K562 (cell line): ENCODE results near the gene DNAL4. TPM values are rescaled to one million over a fixed set of nuclear protein-coding genes. Genes with fewer than 3 reads are reported as not detected.
A peak's percentile ranks its signal among the peaks of the same experiment; 100 is the strongest.

Experiments
- FOS ChIP-seq: IDR thresholded peaks from 3 replicates; pipeline ENCODE4 v1.6.1; 2011; ENCODE audit not compliant: insufficient read length; ENCODE audit errors: extremely low read depth
- KDM1A ChIP-seq, 2 experiments: fragments of 450-650 bp; IDR thresholded peaks; 2 replicates each; pipeline ENCODE4 v1.6.1; 2016; ENCODE audit warnings: mild to moderate bottlenecking in 2 of 2
- PYGO2 ChIP-seq: fragments of 450-650 bp; IDR thresholded peaks from 2 replicates; pipeline ENCODE4 v1.6.1; 2016; ENCODE audit warnings: mild to moderate bottlenecking, missing genetic modification characterization, moderate library complexity, missing compliant biosample characterization
- SFPQ ChIP-seq: fragments of 200-400 bp; formaldehyde crosslinking; IDR thresholded peaks from 2 replicates; pipeline ENCODE4 v1.6.1; 2017; ENCODE audit warnings: mild to moderate bottlenecking, low read depth, low read length, moderate library complexity
- TFE3 ChIP-seq: fragments of 450-650 bp; formaldehyde crosslinking; IDR thresholded peaks from 2 replicates; pipeline ENCODE4 v1.4.0; 2020; ENCODE audit warnings: mild to moderate bottlenecking, mixed read lengths
- ZNF41 ChIP-seq: fragments of 250-450 bp; sonication (Bioruptor Pico); conservative IDR thresholded peaks from 2 replicates; pipeline ENCODE4 v1.4.0; 2020; ENCODE audit warnings: mild to moderate bottlenecking
- polyA plus RNA-seq, 8 experiments: library from polyadenylated mRNA; depleted of rRNA in 4 of 8; stranded (reverse) in 5 of 8; unstranded in 3 of 8; fragments of >200 nt; fragmentation: Nextera tagmentation in 2 of 8; fragmentation: Illumina TruSeq in 1 of 8; extraction: Ambion mirVana in 2 of 8; extraction: Trizol in 1 of 8; gene quantifications; 2 replicates each; pipeline versions ENCODE4 v1.2.1 to v1.2.3, GENCODE V29; 2011 to 2014; ENCODE audit warnings: inconsistent platforms in 1 of 8, missing spikeins in 1 of 8
- total RNA-seq, 7 experiments: library from RNA; depleted of rRNA in 6 of 7; stranded (reverse); fragments of >200 nt in 6 of 7; fragmentation: Illumina TruSeq in 2 of 7; extraction: Trizol in 2 of 7; gene quantifications; 2 replicates each; pipeline versions ENCODE4 v1.2.1 to v1.2.3, GENCODE V29; 2011 to 2021; ENCODE audit warnings: low replicate concordance in 1 of 7
- TF ChIP-seq, protein P1 (sequence below): fragments of 450-650 bp; formaldehyde crosslinking; IDR thresholded peaks from 2 replicates; pipeline ENCODE4 v1.4.0; 2022; ENCODE audit warnings: missing genetic modification characterization
- TF ChIP-seq, protein P2 (sequence below): sonication (generic); formaldehyde crosslinking; IDR thresholded peaks from 2 replicates; pipeline ENCODE4 v1.8.0; 2022; ENCODE audit warnings: missing genetic modification reagents, mild to moderate bottlenecking, borderline replicate concordance
- TF ChIP-seq, protein P3 (sequence below): sonication (generic); formaldehyde crosslinking; IDR thresholded peaks from 2 replicates; pipeline ENCODE4 v1.8.0; 2022; ENCODE audit warnings: missing genetic modification reagents, mild to moderate bottlenecking, moderate library complexity, borderline replicate concordance
- TF ChIP-seq, protein P4 (sequence below): sonication (generic); formaldehyde crosslinking; IDR thresholded peaks from 2 replicates; pipeline ENCODE4 v1.8.0; 2023; ENCODE audit warnings: mild to moderate bottlenecking, missing genetic modification reagents

Gene DNAL4
- total and polyA plus RNA-seq, 9 of the 15 experiments (the other 6 are each of a cell fraction or from before 2014, with no cell fraction given) = 0.20 to 9.4 (median 5.2) TPM

DNA sequence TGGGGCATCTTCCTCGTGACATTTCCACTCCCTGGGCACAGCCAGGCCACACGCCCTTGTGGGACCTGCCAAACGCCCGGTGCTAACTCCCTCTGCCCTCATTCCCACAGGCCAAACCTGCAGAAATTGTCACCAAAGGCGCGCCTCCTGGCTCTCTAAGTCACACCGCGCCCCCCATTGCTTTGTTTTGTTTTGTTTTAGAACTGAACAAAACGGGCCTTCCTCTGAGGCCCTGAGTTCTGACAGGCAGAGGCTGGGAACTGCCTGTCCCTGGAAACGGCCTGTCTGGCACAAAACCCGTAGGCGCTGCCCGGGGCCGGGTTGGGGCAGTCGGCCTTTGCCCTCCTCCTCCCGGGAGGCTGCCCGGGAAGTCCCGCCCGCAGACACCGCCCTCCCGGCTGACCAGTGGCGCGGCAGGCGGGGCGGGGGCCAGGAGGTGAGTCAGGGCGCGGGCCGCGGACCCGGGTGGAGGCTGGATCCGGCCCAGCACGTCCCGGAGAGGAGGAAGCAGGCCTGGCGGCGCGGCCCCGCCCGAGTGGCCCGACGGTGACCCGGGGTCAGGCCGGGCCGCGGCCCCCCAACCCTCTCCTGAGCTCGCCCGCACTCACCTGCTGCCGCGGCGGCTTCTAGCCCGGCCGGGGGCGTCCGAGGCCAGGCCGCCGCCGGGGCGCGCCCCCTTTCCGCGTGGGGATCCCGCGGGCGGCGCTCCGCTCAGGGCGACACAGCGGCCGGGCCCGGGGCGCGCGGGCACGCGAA is 38.6 kb downstream of the DNAL4 start (continued):
- no peak for TF ChIP-seq ZNF41
- TF ChIP-seq SFPQ = no peak
- TF ChIP-seq TFE3 (CRISPR knock-in tag) = no peak
- TF ChIP-seq PYGO2 = no peak
- TF ChIP-seq, protein P1, sequence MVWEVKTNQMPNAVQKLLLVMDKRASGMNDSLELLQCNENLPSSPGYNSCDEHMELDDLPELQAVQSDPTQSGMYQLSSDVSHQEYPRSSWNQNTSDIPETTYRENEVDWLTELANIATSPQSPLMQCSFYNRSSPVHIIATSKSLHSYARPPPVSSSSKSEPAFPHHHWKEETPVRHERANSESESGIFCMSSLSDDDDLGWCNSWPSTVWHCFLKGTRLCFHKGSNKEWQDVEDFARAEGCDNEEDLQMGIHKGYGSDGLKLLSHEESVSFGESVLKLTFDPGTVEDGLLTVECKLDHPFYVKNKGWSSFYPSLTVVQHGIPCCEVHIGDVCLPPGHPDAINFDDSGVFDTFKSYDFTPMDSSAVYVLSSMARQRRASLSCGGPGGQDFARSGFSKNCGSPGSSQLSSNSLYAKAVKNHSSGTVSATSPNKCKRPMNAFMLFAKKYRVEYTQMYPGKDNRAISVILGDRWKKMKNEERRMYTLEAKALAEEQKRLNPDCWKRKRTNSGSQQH (CRISPR knock-in tag) = no peak
- TF ChIP-seq, protein P2, sequence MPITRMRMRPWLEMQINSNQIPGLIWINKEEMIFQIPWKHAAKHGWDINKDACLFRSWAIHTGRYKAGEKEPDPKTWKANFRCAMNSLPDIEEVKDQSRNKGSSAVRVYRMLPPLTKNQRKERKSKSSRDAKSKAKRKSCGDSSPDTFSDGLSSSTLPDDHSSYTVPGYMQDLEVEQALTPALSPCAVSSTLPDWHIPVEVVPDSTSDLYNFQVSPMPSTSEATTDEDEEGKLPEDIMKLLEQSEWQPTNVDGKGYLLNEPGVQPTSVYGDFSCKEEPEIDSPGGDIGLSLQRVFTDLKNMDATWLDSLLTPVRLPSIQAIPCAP (CRISPR knock-in tag) = no peak
- TF ChIP-seq FOS = no peak
- no peak for TF ChIP-seq KDM1A (IDR thresholded peaks at IDR 0.05)
- TF ChIP-seq, protein P3, sequence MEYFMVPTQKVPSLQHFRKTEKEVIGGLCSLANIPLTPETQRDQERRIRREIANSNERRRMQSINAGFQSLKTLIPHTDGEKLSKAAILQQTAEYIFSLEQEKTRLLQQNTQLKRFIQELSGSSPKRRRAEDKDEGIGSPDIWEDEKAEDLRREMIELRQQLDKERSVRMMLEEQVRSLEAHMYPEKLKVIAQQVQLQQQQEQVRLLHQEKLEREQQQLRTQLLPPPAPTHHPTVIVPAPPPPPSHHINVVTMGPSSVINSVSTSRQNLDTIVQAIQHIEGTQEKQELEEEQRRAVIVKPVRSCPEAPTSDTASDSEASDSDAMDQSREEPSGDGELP (CRISPR knock-in tag) = peak; percentile 74; the same call in 1 of the 2 replicates
- TF ChIP-seq, protein P4, sequence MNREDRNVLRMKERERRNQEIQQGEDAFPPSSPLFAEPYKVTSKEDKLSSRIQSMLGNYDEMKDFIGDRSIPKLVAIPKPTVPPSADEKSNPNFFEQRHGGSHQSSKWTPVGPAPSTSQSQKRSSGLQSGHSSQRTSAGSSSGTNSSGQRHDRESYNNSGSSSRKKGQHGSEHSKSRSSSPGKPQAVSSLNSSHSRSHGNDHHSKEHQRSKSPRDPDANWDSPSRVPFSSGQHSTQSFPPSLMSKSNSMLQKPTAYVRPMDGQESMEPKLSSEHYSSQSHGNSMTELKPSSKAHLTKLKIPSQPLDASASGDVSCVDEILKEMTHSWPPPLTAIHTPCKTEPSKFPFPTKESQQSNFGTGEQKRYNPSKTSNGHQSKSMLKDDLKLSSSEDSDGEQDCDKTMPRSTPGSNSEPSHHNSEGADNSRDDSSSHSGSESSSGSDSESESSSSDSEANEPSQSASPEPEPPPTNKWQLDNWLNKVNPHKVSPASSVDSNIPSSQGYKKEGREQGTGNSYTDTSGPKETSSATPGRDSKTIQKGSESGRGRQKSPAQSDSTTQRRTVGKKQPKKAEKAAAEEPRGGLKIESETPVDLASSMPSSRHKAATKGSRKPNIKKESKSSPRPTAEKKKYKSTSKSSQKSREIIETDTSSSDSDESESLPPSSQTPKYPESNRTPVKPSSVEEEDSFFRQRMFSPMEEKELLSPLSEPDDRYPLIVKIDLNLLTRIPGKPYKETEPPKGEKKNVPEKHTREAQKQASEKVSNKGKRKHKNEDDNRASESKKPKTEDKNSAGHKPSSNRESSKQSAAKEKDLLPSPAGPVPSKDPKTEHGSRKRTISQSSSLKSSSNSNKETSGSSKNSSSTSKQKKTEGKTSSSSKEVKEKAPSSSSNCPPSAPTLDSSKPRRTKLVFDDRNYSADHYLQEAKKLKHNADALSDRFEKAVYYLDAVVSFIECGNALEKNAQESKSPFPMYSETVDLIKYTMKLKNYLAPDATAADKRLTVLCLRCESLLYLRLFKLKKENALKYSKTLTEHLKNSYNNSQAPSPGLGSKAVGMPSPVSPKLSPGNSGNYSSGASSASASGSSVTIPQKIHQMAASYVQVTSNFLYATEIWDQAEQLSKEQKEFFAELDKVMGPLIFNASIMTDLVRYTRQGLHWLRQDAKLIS (CRISPR knock-in tag) = no peak; the same call in 1 of the 2 replicates
